HAP-1 (cell line): ENCODE data around the gene DPEP1.

ENCODE experiments used
- DNase-seq, 2 experiments: peaks; one replicate each; pipeline ENCODE4 v3.0.0-alpha.2; 2016 to 2020; ENCODE audit warnings: low spot score in 2 of 2
- H3K27me3 ChIP-seq: fragments of 250-450 bp; sonication (Bioruptor Pico); 2 replicates; pipeline ENCODE4 v1.5.1; 2020; ENCODE audit warnings: low read depth, mild to moderate bottlenecking, moderate library complexity
- H3K36me3 ChIP-seq: fragments of 250-450 bp; sonication (Bioruptor Pico); replicated peaks from 2 replicates; pipeline ENCODE4 v1.5.1; 2020; ENCODE audit warnings: mild to moderate bottlenecking
- H3K4me1 ChIP-seq: fragments of 250-450 bp; sonication (Bioruptor Pico); 2 replicates; pipeline ENCODE4 v1.5.1; 2020; ENCODE audit warnings: mild to moderate bottlenecking
- H3K4me3 ChIP-seq: fragments of 250-450 bp; sonication (Bioruptor Pico); 2 replicates; pipeline ENCODE4 v1.5.1; 2020; ENCODE audit warnings: mild to moderate bottlenecking, moderate library complexity
- H3K9me3 ChIP-seq: fragments of 250-450 bp; sonication (Bioruptor Pico); 2 replicates; pipeline ENCODE4 v1.5.1; 2020; ENCODE audit warnings: mild to moderate bottlenecking, moderate library complexity
- in situ Hi-C: fragments of 300-500 bp; cut with MboI; formaldehyde crosslinking; loops from 3 replicates; pipeline ENCODE4 v1.14.3; 2020; ENCODE audit warnings: low sequenced_read_pairs, inconsistent platforms, mixed read lengths

DPEP1 gene

DNA sequence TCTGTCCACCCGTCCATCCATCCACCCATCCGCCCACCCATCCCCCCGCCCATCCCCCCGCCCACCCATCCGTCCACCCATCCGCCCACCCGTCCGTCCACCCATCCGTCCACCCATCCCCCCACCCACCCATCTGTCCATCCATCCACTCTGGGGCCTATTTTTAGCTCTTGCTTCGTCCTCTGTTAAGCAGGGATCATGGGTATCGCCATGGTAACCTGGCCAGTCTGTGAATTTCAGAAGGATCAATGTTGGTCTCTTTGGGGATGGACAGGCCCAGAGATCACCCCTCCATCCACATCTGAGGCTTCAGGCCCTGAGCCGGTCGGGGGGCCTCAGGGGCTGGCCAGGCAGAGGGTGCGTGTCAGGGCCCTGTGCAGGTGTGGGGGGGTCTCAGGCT is 15.2 kb upstream of the DPEP1 start:
- H3K27me3 ChIP-seq, result no peaks in the 10 kb centered on the region
- no peaks in the 10 kb centered on the region for H3K4me1 ChIP-seq
- in situ Hi-C loops, result no loop called here
- peak in 1 of 2 experiments; percentile 59 for DNase-seq
- H3K9me3 ChIP-seq, result no peaks in the 10 kb centered on the region
- H3K36me3 ChIP-seq, result peaks cover 19% of the 10 kb centered on the region
- H3K4me3 ChIP-seq, result no peak overlapping the region

GRCh38 chr16:89599451-89599858 is 14.0 kb upstream of the DPEP1 start:
- in situ Hi-C loops, result no loop called here
- Histone ChIP-seq H3K36me3 (peaks cover 12% of the 10 kb centered on the region), H3K4me1 (no peaks in the 10 kb centered on the region), H3K9me3 (no peaks in the 10 kb centered on the region), H3K27me3 (no peaks in the 10 kb centered on the region), H3K4me3 (no peak overlapping the region)
- peak; percentile 42 to 80 for DNase-seq

GRCh38 chr16:89599902-89600301 is 13.5 kb upstream of the DPEP1 start:
- no peak for DNase-seq
- in situ Hi-C loops, result no loop called here
- Histone ChIP-seq H3K4me3 (no peak overlapping the region), H3K27me3 (no peaks in the 10 kb centered on the region), H3K9me3 (no peaks in the 10 kb centered on the region), H3K4me1 (no peaks in the 10 kb centered on the region), H3K36me3 (peaks cover 12% of the 10 kb centered on the region)

DNA sequence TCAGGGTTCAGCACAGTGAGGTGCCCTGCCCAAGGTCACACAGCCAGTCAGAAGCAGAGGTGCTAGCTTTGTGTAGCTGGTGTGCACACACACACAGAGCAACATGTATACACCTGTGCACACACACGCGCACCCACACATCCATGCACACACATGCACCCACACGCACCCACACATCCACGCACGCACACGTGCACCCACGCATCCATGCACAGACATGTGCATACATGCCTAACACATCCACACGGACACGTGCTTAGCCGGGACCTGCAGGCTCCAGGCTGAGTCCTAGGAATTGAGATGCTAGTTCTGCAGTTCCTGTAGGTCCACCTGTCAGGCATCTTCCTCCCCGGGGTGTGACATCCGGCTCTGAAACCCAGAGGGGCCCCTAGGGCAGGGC is 13.0 kb upstream of the DPEP1 start:
- H3K4me3 ChIP-seq, result no peak overlapping the region
- peaks cover 7% of the 10 kb centered on the region for H3K36me3 ChIP-seq
- no peaks in the 10 kb centered on the region for H3K4me1 ChIP-seq
- no peak for DNase-seq
- H3K27me3 ChIP-seq, result no peaks in the 10 kb centered on the region
- H3K9me3 ChIP-seq, result no peaks in the 10 kb centered on the region
- in situ Hi-C loops, result no loop called here

GRCh38 chr16:89600956-89601355 is 12.5 kb upstream of the DPEP1 start:
- no peaks in the 10 kb centered on the region for H3K4me1 ChIP-seq
- in situ Hi-C loops, result no loop called here

DNA sequence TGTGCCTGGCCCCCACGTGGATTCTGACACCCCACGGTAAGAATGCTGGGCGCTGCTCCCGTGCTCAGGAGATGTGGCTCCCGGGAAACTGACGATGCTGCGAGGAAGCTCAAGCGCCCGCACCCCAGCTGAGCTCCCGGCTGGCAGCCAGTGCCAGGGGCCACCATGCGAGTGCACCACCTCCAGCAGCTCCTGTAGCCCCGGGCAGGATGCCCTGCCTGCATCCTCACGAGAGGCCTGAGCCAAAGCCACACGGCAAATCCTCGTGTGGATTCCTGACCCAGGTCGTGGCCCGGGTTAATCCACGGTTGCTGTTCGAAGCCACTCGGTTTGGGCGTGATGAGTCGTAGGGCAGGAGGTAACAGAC is 11.6 kb upstream of the DPEP1 start:
- Histone ChIP-seq H3K4me3 (no peak overlapping the region), H3K36me3 (no peaks in the 10 kb centered on the region), H3K9me3 (no peaks in the 10 kb centered on the region), H3K4me1 (no peaks in the 10 kb centered on the region), H3K27me3 (no peaks in the 10 kb centered on the region)
- in situ Hi-C loops, result no loop called here
- DNase-seq, result no peak

More at GRCh38 chr16:89600956-89601355, 12.5 kb upstream of the DPEP1 start:
- no peaks in the 10 kb centered on the region for H3K27me3 ChIP-seq
- H3K9me3 ChIP-seq, result no peaks in the 10 kb centered on the region
- peaks cover 2% of the 10 kb centered on the region for H3K36me3 ChIP-seq
- DNase-seq, result no peak
- H3K4me3 ChIP-seq, result no peak overlapping the region

GRCh38 chr16:89602273-89602951 is 11.0 kb upstream of the DPEP1 start:
- no peak for DNase-seq
- Histone ChIP-seq H3K4me1 (no peaks in the 10 kb centered on the region), H3K4me3 (no peak overlapping the region), H3K9me3 (no peaks in the 10 kb centered on the region), H3K27me3 (no peaks in the 10 kb centered on the region), H3K36me3 (no peaks in the 10 kb centered on the region)
- in situ Hi-C loops, result no loop called here

DNA sequence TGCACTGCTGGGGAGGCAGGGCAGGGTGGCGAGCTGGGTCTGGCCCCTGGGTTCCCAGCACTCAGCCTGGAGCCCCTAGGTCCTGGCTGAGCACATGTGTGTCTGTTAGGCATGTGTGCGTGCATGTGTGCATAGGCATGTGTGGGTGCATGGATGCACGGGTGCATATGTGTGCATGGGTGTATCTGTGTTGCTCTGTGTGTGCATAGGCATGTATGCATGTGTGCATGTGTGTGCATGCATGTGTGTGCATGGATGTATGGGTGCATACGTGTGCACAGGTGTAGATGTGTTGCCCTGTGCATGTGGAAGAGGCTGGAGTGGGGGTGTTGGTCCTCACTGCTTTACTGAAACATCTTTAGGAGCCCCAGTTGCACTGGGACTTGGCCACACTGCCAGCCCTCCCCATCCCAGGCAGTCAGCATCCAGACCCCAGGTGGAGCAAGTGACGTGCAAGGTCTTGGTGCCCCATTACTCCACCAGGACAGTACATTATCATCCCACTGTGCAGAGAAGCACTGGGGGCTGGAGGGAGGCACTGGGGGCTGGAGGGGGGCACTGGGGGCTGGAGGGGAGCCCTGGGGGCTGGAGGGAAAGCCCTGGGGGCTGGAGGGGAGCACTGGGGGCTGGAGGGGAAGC is 10.4 kb upstream of the DPEP1 start:
- no peak for DNase-seq
- Histone ChIP-seq H3K9me3 (no peaks in the 10 kb centered on the region), H3K36me3 (no peaks in the 10 kb centered on the region), H3K4me3 (no peak overlapping the region), H3K4me1 (no peaks in the 10 kb centered on the region), H3K27me3 (no peaks in the 10 kb centered on the region)
- in situ Hi-C loops, result no loop called here

- no peaks in the 10 kb centered on the region for H3K27me3 ChIP-seq
- no peaks in the 10 kb centered on the region for H3K9me3 ChIP-seq
- no peak for DNase-seq
- H3K4me3 ChIP-seq, result no peak overlapping the region
- no peaks in the 10 kb centered on the region for H3K4me1 ChIP-seq
- H3K36me3 ChIP-seq, result no peaks in the 10 kb centered on the region
- in situ Hi-C loops, result no loop called here
Measured at GRCh38 chr16:89604764-89605163, 8.7 kb upstream of the DPEP1 start.

- Histone ChIP-seq H3K36me3 (no peaks in the 10 kb centered on the region), H3K9me3 (no peaks in the 10 kb centered on the region), H3K27me3 (no peaks in the 10 kb centered on the region), H3K4me1 (no peaks in the 10 kb centered on the region), H3K4me3 (no peak overlapping the region)
- DNase-seq, result no peak
- in situ Hi-C loops, result no loop called here
Measured at GRCh38 chr16:89605186-89605970, 8.1 kb upstream of the DPEP1 start.

- in situ Hi-C loops, result no loop called here
- Histone ChIP-seq H3K4me3 (no peak overlapping the region), H3K27me3 (no peaks in the 10 kb centered on the region), H3K9me3 (no peaks in the 10 kb centered on the region), H3K4me1 (no peaks in the 10 kb centered on the region), H3K36me3 (no peaks in the 10 kb centered on the region)
- DNase-seq, result no peak
Measured at GRCh38 chr16:89606006-89606405, 7.4 kb upstream of the DPEP1 start.

DNA sequence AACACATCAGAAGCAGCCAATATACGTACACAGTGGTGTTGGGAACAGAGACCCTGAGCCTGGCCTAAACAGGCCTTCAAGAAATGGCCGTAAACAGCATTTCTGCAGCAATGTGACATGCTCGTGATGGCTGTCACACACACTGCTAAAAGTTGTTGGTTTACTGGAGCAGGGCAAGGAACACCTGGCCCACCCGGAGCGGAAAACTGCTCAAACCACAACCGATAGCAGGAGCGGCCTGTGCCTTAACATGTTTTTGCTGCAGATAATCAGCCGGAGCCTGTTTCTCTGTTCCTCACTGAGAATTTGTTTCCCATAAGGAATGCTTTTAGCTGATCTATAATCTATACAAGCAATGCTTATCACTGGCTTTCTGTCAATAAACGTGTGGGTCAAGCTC is 6.0 kb upstream of the DPEP1 start:
- Histone ChIP-seq H3K9me3 (no peaks in the 10 kb centered on the region), H3K4me1 (no peaks in the 10 kb centered on the region), H3K36me3 (no peaks in the 10 kb centered on the region), H3K27me3 (no peaks in the 10 kb centered on the region), H3K4me3 (no peak overlapping the region)
- in situ Hi-C loops, result no loop called here
- no peak for DNase-seq

GRCh38 chr16:89607937-89608740 is 5.3 kb upstream of the DPEP1 start:
- Histone ChIP-seq H3K4me1 (no peaks in the 10 kb centered on the region), H3K9me3 (no peaks in the 10 kb centered on the region), H3K4me3 (no peak overlapping the region), H3K36me3 (no peaks in the 10 kb centered on the region), H3K27me3 (no peaks in the 10 kb centered on the region)
- no peak for DNase-seq
- in situ Hi-C loops, result no loop called here

DNA sequence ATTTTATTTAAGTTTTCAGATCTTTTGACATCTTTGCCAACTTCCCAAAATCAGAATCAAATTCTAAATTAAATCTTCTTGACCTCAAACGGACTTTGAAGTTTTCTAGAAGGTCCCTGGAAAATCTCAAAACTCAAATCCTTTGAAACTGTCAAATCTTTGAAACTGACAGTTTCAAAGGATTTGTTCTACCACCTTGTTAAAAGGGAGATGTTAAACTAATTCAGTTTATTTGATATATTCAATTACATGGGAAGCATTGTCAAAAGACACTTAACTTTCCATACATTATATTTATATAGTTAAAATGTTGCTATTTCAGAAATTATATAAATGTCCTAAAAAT is 3.4 kb upstream of the DPEP1 start:
- no peak for DNase-seq
- H3K36me3 ChIP-seq, result no peaks in the 10 kb centered on the region
- in situ Hi-C loops, result no loop called here
- H3K27me3 ChIP-seq, result no peaks in the 10 kb centered on the region
- H3K9me3 ChIP-seq, result no peaks in the 10 kb centered on the region
- no peak overlapping the region for H3K4me3 ChIP-seq
- H3K4me1 ChIP-seq, result no peaks in the 10 kb centered on the region
